Stimulated activated CD4-positive, alpha-beta T cell treated with anti-CD3 and anti-CD28 coated beads, Interleukin-2, amount 100 ng/mL, for 4 hours (primary cell): ENCODE measurements around the gene VWA8.
"Not testable (repeated sequence)": the region's sequence is repeated elsewhere in the genome, so short reads cannot be mapped to it uniquely, and the experiment has no call there.

Experiments used
- DNase-seq: peaks from one replicate; pipeline ENCODE4 v3.0.0-alpha.2; 2020; ENCODE audit warnings: low read depth

The VWA8 gene

GRCh38 chr13:41851351-41851750 lies 109.6 kb downstream of the VWA8 start:
- no peak for DNase-seq

- no peak for DNase-seq
These were observed 112.3 kb downstream of the VWA8 start for GRCh38 chr13:41848435-41849255.

GRCh38 chr13:41847216-41847615 lies 113.7 kb downstream of the VWA8 start:
- no peak for DNase-seq

GRCh38 chr13:41842036-41842620 lies 118.8 kb downstream of the VWA8 start:
- no peak for DNase-seq

GRCh38 chr13:41837629-41838028 lies 123.3 kb downstream of the VWA8 start:
- DNase-seq = no peak

GRCh38 chr13:41835871-41836270 lies 125.0 kb downstream of the VWA8 start:
- no peak for DNase-seq

- not testable (repeated sequence) for DNase-seq
These were observed 126.2 kb downstream of the VWA8 start for GRCh38 chr13:41834697-41835096.

GRCh38 chr13:41833831-41834230 lies 127.1 kb downstream of the VWA8 start:
- no peak for DNase-seq

- DNase-seq = no peak
These were observed 127.7 kb downstream of the VWA8 start for GRCh38 chr13:41833201-41833600.

- no peak for DNase-seq
These were observed 133.2 kb downstream of the VWA8 start for GRCh38 chr13:41827507-41828213.

- no peak for DNase-seq
These were observed 135.2 kb downstream of the VWA8 start for GRCh38 chr13:41825691-41826090.

GRCh38 chr13:41823476-41823875 lies 137.4 kb downstream of the VWA8 start:
- no peak for DNase-seq

- DNase-seq = no peak
These were observed 138.3 kb downstream of the VWA8 start for GRCh38 chr13:41822560-41822959.

- DNase-seq = no peak
These were observed 139.7 kb downstream of the VWA8 start for GRCh38 chr13:41821238-41821594.

- no peak for DNase-seq
These were observed 140.2 kb downstream of the VWA8 start for GRCh38 chr13:41820581-41821237.

GRCh38 chr13:41816057-41816456 lies 144.9 kb downstream of the VWA8 start:
- DNase-seq = no peak

- DNase-seq = no peak
These were observed 147.5 kb downstream of the VWA8 start for GRCh38 chr13:41813426-41813825.

- DNase-seq = no peak
These were observed 148.1 kb downstream of the VWA8 start for GRCh38 chr13:41812851-41813250.

- no peak for DNase-seq
These were observed 148.7 kb downstream of the VWA8 start for GRCh38 chr13:41812237-41812636.

- no peak for DNase-seq
These were observed 149.3 kb downstream of the VWA8 start for GRCh38 chr13:41811588-41812021.

- no peak for DNase-seq
These were observed 150.9 kb downstream of the VWA8 start for GRCh38 chr13:41809962-41810361.

GRCh38 chr13:41803445-41803735 lies 157.5 kb downstream of the VWA8 start:
- DNase-seq = not testable (repeated sequence)
